Neural progenitor cell (in vitro differentiated cells): ENCODE measurements around the gene RAB3D. TPM values are rescaled to one million over a fixed set of nuclear protein-coding genes. Genes with fewer than 3 reads are reported as not detected.

ENCODE experiments used
- DNase-seq: peaks from one replicate; pipeline ENCODE4 v3.0.0-alpha.2; 2016; ENCODE audit warnings: low spot score
- H2AFZ ChIP-seq: fragments of 200-600 bp; sonication (generic); replicated peaks from 2 replicates; pipeline ENCODE4 v1.6.1; 2016; ENCODE audit warnings: antibody characterized with exemption
- H3F3A ChIP-seq: fragments of 200-600 bp; sonication (generic); 2 replicates; pipeline ENCODE4 v1.6.1; 2016; ENCODE audit warnings: antibody characterized with exemption, low read depth
- H3K27ac ChIP-seq: fragments of 200-600 bp; sonication (generic); 2 replicates; pipeline ENCODE4 v1.5.1; 2016; ENCODE audit warnings: mild to moderate bottlenecking
- H3K27me3 ChIP-seq: fragments of 200-600 bp; sonication (generic); 2 replicates; pipeline ENCODE4 v1.6.1; 2016; ENCODE audit warnings: mild to moderate bottlenecking, moderate library complexity
- H3K36me3 ChIP-seq: fragments of 200-600 bp; sonication (generic); 2 replicates; pipeline ENCODE4 v1.5.1; 2016
- H3K4me1 ChIP-seq: fragments of 200-600 bp; sonication (generic); 2 replicates; pipeline ENCODE4 v1.6.1; 2016; ENCODE audit warnings: mixed run types
- H3K4me2 ChIP-seq: fragments of 200-600 bp; sonication (generic); 2 replicates; pipeline ENCODE4 v1.6.1; 2016
- H3K4me3 ChIP-seq: fragments of 200-600 bp; sonication (generic); 2 replicates; pipeline ENCODE4 v1.5.1; 2016
- H3K79me2 ChIP-seq: fragments of 200-600 bp; sonication (generic); 2 replicates; pipeline ENCODE4 v1.6.1; 2016; ENCODE audit warnings: low read depth
- H3K9ac ChIP-seq: fragments of 200-600 bp; sonication (generic); 2 replicates; pipeline ENCODE4 v1.6.1; 2016
- H3K9me3 ChIP-seq: fragments of 200-600 bp; sonication (generic); 2 replicates; pipeline ENCODE4 v1.5.1; 2016; ENCODE audit warnings: low read depth
- H4K20me1 ChIP-seq: fragments of 200-600 bp; sonication (generic); 2 replicates; pipeline ENCODE4 v1.6.1; 2016; ENCODE audit warnings: low read depth
- H3K27ac Mint-ChIP-seq: 3 replicates; pipeline ENCODE4 v1.8.0; 2021; ENCODE audit warnings: mixed read lengths
- H3K27me3 Mint-ChIP-seq: 2 replicates; pipeline ENCODE4 v1.8.0; 2022; ENCODE audit warnings: low read depth, mild to moderate bottlenecking, inconsistent platforms, moderate library complexity, mixed read lengths; ENCODE audit not compliant: insufficient read depth
- H3K36me3 Mint-ChIP-seq: 3 replicates; pipeline ENCODE4 v1.8.0; 2021; ENCODE audit warnings: mixed read lengths
- H3K4me1 Mint-ChIP-seq: 3 replicates; pipeline ENCODE4 v1.8.0; 2021; ENCODE audit warnings: mixed read lengths
- H3K4me3 Mint-ChIP-seq: 3 replicates; pipeline ENCODE4 v1.8.0; 2021; ENCODE audit warnings: mild to moderate bottlenecking, moderate library complexity, mixed read lengths
- H3K9me3 Mint-ChIP-seq: 3 replicates; pipeline ENCODE4 v1.8.0; 2020; ENCODE audit warnings: mixed read lengths
- EZH2 ChIP-seq: fragments of 200-600 bp; sonication (generic); IDR thresholded peaks from 2 replicates; pipeline ENCODE4 v1.6.1; 2017; ENCODE audit warnings: antibody characterized with exemption, mild to moderate bottlenecking, moderate library complexity
- EZH2phosphoT487 ChIP-seq: fragments of 200-600 bp; sonication (generic); IDR thresholded peaks from 2 replicates; pipeline ENCODE4 v1.6.1; 2017; ENCODE audit warnings: antibody characterized with exemption
- total RNA-seq: library from RNA; depleted of rRNA; stranded (reverse); fragments of >200 nt; gene quantifications from 2 replicates; pipeline ENCODE4 v1.2.3, GENCODE V29; 2015; ENCODE audit warnings: low replicate concordance
- TF ChIP-seq, protein P1 (sequence below): fragments of 200-600 bp; sonication (generic); IDR thresholded peaks from 2 replicates; pipeline ENCODE4 v1.5.1; 2017; ENCODE audit warnings: antibody characterized with exemption, mild to moderate bottlenecking

Gene RAB3D
- total RNA-seq, 1 donor from 2014 or later = 5.5 TPM

DNA sequence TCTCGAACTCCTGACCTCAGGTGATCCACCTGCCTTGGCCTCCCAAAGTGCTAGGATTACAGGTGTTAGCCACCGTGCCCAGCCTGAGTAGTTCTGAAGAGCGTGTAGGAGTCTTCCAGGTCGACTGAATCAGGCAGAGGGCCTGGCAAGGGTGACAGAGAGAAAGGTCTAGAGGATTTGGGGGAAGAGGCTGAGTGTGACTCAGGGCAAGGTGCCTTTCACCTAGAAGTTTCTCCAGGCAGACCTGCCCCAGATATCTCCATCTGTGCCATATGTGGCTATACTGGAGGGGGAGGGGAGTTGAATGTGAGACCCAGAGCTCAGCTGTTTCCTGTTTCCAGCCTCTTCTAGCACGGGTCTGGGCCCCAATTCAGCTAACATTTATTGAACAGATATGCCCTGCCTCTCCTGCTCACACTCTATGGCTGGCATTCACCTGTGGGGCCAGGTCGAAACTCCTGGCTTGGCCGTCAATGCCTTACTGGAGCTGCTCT lies 8.1 kb upstream of the RAB3D start:
- Histone ChIP-seq H2AFZ (no peak overlapping the region), H4K20me1 (no peaks in the 10 kb centered on the region), H3K27me3 (no peaks in the 10 kb centered on the region), H3K27ac (no peak overlapping the region), H3K4me2 (no peak overlapping the region), H3K36me3 (no peaks in the 10 kb centered on the region), H3K4me1 (no peaks in the 10 kb centered on the region), H3K79me2 (no peaks in the 10 kb centered on the region), H3K4me3 (no peak overlapping the region), H3K9ac (no peak overlapping the region), H3K9me3 (no peaks in the 10 kb centered on the region), H3F3A (peaks cover 5% of the 10 kb centered on the region)
- peak overlapping the region; percentile 90 for H3K4me3 Mint-ChIP-seq
- no peaks in the 10 kb centered on the region for H3K36me3 Mint-ChIP-seq
- H3K27me3 Mint-ChIP-seq = peaks cover 8% of the 10 kb centered on the region
- TF ChIP-seq EZH2phosphoT487 (no peak), EZH2 (no peak)
- TF ChIP-seq, protein P1, sequence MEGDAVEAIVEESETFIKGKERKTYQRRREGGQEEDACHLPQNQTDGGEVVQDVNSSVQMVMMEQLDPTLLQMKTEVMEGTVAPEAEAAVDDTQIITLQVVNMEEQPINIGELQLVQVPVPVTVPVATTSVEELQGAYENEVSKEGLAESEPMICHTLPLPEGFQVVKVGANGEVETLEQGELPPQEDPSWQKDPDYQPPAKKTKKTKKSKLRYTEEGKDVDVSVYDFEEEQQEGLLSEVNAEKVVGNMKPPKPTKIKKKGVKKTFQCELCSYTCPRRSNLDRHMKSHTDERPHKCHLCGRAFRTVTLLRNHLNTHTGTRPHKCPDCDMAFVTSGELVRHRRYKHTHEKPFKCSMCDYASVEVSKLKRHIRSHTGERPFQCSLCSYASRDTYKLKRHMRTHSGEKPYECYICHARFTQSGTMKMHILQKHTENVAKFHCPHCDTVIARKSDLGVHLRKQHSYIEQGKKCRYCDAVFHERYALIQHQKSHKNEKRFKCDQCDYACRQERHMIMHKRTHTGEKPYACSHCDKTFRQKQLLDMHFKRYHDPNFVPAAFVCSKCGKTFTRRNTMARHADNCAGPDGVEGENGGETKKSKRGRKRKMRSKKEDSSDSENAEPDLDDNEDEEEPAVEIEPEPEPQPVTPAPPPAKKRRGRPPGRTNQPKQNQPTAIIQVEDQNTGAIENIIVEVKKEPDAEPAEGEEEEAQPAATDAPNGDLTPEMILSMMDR = no peak
- peaks cover 26% of the 10 kb centered on the region for H3K4me1 Mint-ChIP-seq
- no peak overlapping the region for H3K27ac Mint-ChIP-seq
- peaks cover 7% of the 10 kb centered on the region for H3K9me3 Mint-ChIP-seq
- DNase-seq = no peak

DNA sequence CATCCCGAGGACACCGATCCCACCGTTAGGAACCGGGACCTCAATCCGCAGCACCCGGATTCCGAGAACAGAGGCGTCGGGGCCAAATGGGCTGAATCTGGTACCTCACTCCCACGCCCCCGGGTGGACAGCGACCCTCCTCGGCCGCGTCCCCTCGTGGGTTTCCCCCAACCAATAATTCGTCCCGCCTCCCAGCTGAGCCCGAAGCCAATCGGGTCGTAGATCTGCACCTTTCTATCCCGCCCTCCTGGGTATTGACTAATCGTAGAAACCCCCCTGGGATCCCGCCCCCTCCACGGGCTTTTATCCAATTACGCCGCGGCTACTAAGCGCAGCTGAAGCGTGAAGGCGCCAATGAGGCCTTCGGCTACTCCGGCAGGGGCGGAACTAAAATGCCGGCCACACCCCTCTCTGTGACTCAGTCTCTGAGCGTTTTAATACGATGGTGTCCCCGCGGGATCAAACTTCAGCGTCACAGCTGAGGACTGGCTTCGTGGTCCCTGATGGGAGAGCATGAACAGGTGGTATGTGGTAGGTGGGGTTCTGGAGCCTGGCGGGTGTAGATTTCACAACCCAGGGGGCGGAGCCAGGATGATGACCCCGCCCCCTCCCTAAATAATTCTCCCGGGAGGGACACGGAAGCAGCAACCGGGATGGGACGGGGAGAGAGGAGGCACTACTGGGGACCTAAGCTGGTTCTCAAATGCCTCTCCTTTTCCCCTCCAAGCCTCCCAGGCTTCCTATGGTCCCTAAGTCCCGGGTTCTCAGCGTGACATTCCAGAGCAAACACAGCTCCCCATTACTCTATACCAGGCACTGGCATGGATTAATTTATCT lies 6.9 kb upstream of the RAB3D start, which contains the start of the genes CCDC159 and TMEM205:
CCDC159 (plus strand) TSS at position 416 of the 837 bp plus-strand sequence; CDS start at position 504, 88 bp downstream.
TMEM205 (minus strand) TSS at position 165 of the 837 bp plus-strand sequence. CDS start 649 bp downstream, outside the sequence.
- H3K4me1 Mint-ChIP-seq = peaks cover 22% of the 10 kb centered on the region

DNA sequence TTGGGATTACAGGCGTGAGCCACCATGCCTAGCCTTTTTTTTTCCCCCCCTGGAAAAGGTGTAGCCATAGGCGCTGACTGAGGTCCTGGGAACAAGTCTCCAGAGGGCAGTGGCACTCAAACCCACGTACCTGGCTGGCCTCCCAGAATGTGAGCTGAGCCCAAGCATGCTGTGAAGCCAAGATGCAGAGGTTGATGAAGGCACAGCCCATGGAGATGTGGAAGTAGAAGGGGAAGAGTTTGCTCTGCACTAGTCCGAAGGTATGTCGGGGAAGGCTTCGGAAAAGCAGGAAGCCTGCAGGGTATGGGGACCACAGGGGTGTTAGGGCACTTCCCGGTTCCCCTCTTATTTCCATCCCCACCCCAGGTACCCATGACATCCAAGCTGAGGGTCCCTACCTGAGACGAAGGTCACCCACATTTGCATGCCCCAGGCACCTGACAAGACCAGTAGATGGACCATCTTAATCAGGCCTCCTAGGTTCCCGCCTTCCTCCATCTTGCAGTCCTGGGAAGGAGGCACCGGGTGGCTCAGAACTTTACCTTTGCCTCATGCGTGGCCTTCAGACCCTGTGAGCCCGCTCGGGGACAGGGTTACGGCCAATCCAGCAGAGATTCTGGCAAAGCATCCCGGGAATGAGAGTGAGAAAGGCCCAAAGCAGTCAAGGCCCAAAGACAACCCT lies 5.8 kb upstream of the RAB3D start:
- H3K4me2 ChIP-seq = peak overlapping the region; percentile 76
- H3K27ac Mint-ChIP-seq = peak overlapping the region; percentile 24
- H3K36me3 Mint-ChIP-seq = no peaks in the 10 kb centered on the region
- peaks cover 3% of the 10 kb centered on the region for H3K27me3 Mint-ChIP-seq
- H3K27ac ChIP-seq = no peak overlapping the region
- no peaks in the 10 kb centered on the region for H3K9me3 ChIP-seq
- peaks cover 5% of the 10 kb centered on the region for H3F3A ChIP-seq
- H3K27me3 ChIP-seq = no peaks in the 10 kb centered on the region
- H3K36me3 ChIP-seq = no peaks in the 10 kb centered on the region
- no peaks in the 10 kb centered on the region for H4K20me1 ChIP-seq
- no peak for DNase-seq
- TF ChIP-seq, protein P1 = no peak
- no peak for TF ChIP-seq EZH2
- TF ChIP-seq EZH2phosphoT487 = no peak
- no peaks in the 10 kb centered on the region for H3K4me1 ChIP-seq
- peak overlapping the region; percentile 82 for H3K4me3 ChIP-seq
- peaks cover 22% of the 10 kb centered on the region for H3K4me1 Mint-ChIP-seq
- no peak overlapping the region for H3K9ac ChIP-seq
- H3K79me2 ChIP-seq = no peaks in the 10 kb centered on the region
- peak overlapping the region; percentile 90 for H3K4me3 Mint-ChIP-seq
- H3K9me3 Mint-ChIP-seq = peaks cover 7% of the 10 kb centered on the region
- no peak overlapping the region for H2AFZ ChIP-seq

More for the DNA sequence above, 6.9 kb upstream of the RAB3D start, which contains the start of the genes CCDC159 and TMEM205:
- Histone ChIP-seq H3K9ac (peak within 1 kb of the TSS; percentile 54), H3K4me3 (peak within 1 kb of the TSS; percentile 82), H3F3A (peaks cover 5% of the 10 kb centered on the region), H3K4me2 (peak within 1 kb of the TSS; percentile 76), H2AFZ (peak within 1 kb of the TSS; percentile 83), H4K20me1 (no peaks in the 10 kb centered on the region), H3K9me3 (no peaks in the 10 kb centered on the region), H3K36me3 (no peaks in the 10 kb centered on the region), H3K79me2 (no peaks in the 10 kb centered on the region), H3K4me1 (no peaks in the 10 kb centered on the region), H3K27me3 (no peaks in the 10 kb centered on the region), H3K27ac (no peak within 1 kb of the TSS)
- Mint-ChIP-seq H3K9me3 (peaks cover 7% of the 10 kb centered on the region), H3K27me3 (peaks cover 4% of the 10 kb centered on the region), H3K4me3 (peak within 1 kb of the TSS; percentile 90), H3K27ac (peak within 1 kb of the TSS; percentile 89), H3K36me3 (no peaks in the 10 kb centered on the region)
- peak; percentile 100 for DNase-seq
- TF ChIP-seq, protein P1 = peak; percentile 7
- TF ChIP-seq EZH2 (no peak), EZH2phosphoT487 (no peak)
